ENCODE data around the gene ZNF225.
A peak's percentile ranks its signal among the peaks of the same experiment; 100 is the strongest.
"Not testable (repeated sequence)": the region's sequence is repeated elsewhere in the genome, so short reads cannot be mapped to it uniquely, and the experiment has no call there.

The ZNF225 gene

GRCh38 chr19:44164327-44164672 lies 51.1 kb downstream of the ZNF225 start:
- DNase-seq, result no peak

DNA sequence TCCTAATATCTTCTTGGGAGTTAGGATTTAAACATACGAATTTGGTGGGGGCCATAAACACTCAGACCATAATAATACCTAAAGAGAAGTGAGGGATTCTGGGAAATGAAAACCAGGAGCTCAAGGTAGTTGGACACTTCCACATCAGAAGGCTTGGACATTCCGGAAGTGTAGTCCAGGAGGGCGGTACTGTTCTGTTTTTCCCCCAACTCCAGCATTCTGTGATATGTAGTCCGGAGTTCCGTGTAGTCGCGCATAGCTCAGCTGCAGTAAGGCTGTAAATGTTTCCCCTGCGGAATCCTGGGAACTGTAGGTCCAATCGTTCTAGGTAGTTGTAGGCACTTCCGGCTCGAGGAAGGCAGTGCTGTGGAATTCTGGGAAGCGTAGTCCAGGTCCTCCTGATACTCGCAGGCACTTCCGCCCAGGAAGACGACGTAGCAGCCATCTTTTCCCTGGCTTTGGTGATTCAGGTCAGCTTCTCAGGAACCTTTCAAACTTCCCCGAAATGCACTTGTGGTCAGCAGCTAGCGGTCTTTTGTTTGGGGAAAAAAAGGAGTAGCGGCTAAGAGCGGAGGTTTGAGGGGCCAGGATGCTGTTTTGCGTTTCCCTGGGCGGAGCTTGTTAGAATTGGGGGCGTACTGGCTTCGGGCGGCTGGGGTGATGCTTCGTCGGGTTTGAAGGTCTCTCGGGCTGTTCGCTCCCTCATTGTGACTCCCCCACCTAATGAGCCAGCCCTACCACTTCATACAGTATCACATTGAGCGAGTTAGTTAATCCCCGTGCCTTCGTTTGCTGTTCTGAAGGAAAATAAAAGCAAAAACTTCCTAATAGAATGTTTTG lies 51.7 kb downstream of the ZNF225 start, which contains the start of gene ZNF226:
Gene ZNF226 (plus strand): TSS at position 428 of the 840 bp plus-strand sequence. CDS start 4,981 bp downstream, outside the sequence.
- peak; percentile 76 for DNase-seq

DNA sequence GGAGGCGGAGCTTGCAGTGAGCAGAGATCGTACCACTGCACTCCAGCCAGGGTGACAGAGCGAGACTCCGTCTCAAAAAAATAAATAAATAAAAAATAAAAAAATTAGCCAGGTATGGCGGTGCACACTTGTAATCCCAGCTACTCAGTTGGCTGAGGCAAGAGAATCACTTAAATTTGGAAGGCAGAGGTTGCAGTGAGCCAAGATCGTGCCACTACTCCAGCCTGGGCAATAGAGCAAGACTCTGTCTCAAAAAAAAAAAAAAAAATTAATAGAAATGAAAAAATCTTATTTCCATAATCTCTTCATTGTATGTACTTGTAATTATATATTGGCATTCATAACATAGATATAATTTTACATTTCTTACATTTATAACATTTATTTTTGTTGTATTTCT lies 57.5 kb downstream of the ZNF225 start:
- not testable (repeated sequence) for DNase-seq

- DNase-seq, result no peak
Observed at GRCh38 chr19:44176590-44176989, 63.4 kb downstream of the ZNF225 start.

DNA sequence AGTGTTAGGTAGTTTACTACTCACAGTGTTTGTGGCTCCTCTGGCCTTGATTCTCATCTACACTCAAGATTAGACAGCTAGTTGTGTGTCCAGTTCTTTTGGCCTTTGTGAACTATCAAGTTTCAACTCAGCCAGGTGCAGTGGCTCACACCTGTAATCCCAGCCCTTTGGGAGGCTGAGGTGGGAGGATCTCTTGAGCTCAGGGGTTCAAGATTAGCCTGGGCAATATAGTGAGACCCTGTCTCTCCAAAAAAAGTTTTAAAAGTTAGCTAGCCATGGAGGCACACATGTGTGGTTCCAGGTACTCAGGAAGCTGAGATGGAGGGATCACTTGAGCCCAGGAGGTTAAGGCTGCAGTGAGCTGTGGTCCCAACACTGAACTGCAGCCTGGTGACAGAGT lies 67.8 kb downstream of the ZNF225 start:
- no peak for DNase-seq

GRCh38 chr19:44182145-44182544 lies 68.9 kb downstream of the ZNF225 start:
- DNase-seq, result no peak
